Measurements from ENCODE around the gene AMPD3. TPM values are rescaled to one million over a fixed set of nuclear protein-coding genes. Genes with fewer than 3 reads are reported as not detected.

Gene AMPD3
- total and polyA plus RNA-seq, 2 donors (not counting 1 experiment from before 2014, with no cell fraction given), result 40.1 to 85.5 TPM

DNA sequence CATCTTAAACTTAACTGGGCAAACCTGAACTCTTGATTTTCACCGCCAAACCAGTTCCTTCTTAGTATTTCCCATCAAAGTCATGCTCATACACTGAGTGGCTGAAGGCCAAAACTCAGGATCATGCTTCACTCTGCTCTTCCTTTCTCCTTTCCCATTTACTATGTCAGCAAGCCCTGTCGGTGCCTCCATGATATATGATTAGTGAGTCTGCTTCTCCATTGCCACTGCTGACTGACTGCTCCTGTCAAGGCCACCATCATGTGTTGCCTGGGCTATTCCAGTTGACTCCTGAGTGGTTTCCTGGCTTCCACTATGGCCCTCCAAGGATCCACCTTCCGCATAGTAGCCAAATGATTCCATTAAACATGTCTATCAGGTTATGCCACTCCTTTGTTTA is 42.8 kb upstream of the AMPD3 start:
- Histone ChIP-seq H3K27ac (ENCODE audit: low read length in 2 of 2) (no peak overlapping the region), H4K20me1 (ENCODE audit: control insufficient read depth, insufficient read depth, low read length, poor library complexity, severe bottlenecking) (no peaks in the 10 kb centered on the region), H3K79me2 (ENCODE audit: control insufficient read depth, insufficient read depth, low read length) (no peaks in the 10 kb centered on the region), H3K27me3 (replicated peaks in 1 of 4; ENCODE audit: control extremely low read depth in 1 of 4, control insufficient read depth in 3 of 4, insufficient read depth in 4 of 4, low read length in 3 of 4) (no peaks in the 10 kb centered on the region), H3K4me1 (ENCODE audit: control insufficient read depth in 2 of 2, insufficient read depth in 2 of 2, low read length in 2 of 2) (peaks cover 19 to 26% of the 10 kb centered on the region in 2 donors), H2AFZ (ENCODE audit: insufficient read depth, low read depth, low read length, poor library complexity, severe bottlenecking) (no peak overlapping the region), H3K9me3 (ENCODE audit: control extremely low read depth in 1 of 3, control insufficient read depth in 2 of 3, insufficient read depth in 1 of 3, low read length in 2 of 3) (no peaks in the 10 kb centered on the region), H3K4me3 (ENCODE audit: control extremely low read depth in 1 of 5, extremely low read depth in 1 of 5, insufficient read depth in 1 of 5, low read depth in 2 of 5, low read length in 4 of 5) (no peak overlapping the region), H3K36me3 (replicated peaks in 1 of 2; ENCODE audit: control extremely low read depth in 1 of 2, control insufficient read depth in 1 of 2, extremely low read depth in 1 of 2, insufficient read depth in 2 of 2, low read length in 1 of 2) (no peaks in the 10 kb centered on the region), H3K4me2 (replicated peaks; ENCODE audit: low read depth, low read length, poor library complexity, severe bottlenecking) (no peak overlapping the region), H3K9ac (ENCODE audit: low read length) (no peak overlapping the region)
- 95% methylated on average over 2 of the region's 3 CpGs for WGBS (ENCODE audit: insufficient coverage)
- ATAC-seq (ENCODE audit: low read depth), result no peak
- intact Hi-C loops (cut with micrococcal nuclease), result no loop called here
- CTCF ChIA-PET, result interaction anchor here (1.0 to 8.9 kb wide), 11 partner anchors 10 to 327 kb away, joined by 3 to 171 read pairs (median 13); partner anchors contain the start of gene AMPD3
- Mint-ChIP-seq H3K27ac (no peak overlapping the region), H3K4me1 (peaks cover 26% of the 10 kb centered on the region), H3K9me3 (ENCODE audit: insufficient read depth) (no peaks in the 10 kb centered on the region), H3K27me3 (no peaks in the 10 kb centered on the region), H3K4me3 (no peak overlapping the region)
- no peak for DNase-seq
- TF ChIP-seq, protein P1, sequence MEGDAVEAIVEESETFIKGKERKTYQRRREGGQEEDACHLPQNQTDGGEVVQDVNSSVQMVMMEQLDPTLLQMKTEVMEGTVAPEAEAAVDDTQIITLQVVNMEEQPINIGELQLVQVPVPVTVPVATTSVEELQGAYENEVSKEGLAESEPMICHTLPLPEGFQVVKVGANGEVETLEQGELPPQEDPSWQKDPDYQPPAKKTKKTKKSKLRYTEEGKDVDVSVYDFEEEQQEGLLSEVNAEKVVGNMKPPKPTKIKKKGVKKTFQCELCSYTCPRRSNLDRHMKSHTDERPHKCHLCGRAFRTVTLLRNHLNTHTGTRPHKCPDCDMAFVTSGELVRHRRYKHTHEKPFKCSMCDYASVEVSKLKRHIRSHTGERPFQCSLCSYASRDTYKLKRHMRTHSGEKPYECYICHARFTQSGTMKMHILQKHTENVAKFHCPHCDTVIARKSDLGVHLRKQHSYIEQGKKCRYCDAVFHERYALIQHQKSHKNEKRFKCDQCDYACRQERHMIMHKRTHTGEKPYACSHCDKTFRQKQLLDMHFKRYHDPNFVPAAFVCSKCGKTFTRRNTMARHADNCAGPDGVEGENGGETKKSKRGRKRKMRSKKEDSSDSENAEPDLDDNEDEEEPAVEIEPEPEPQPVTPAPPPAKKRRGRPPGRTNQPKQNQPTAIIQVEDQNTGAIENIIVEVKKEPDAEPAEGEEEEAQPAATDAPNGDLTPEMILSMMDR (IDR thresholded peaks at IDR 0.05), result no peak
- TF ChIP-seq EZH2 (IDR thresholded peaks at IDR 0.05; ENCODE audit: borderline replicate concordance, insufficient read depth, low read depth, low read length, poor library complexity, severe bottlenecking), result no peak
- POLR2A ChIA-PET, result no interaction called here

DNA sequence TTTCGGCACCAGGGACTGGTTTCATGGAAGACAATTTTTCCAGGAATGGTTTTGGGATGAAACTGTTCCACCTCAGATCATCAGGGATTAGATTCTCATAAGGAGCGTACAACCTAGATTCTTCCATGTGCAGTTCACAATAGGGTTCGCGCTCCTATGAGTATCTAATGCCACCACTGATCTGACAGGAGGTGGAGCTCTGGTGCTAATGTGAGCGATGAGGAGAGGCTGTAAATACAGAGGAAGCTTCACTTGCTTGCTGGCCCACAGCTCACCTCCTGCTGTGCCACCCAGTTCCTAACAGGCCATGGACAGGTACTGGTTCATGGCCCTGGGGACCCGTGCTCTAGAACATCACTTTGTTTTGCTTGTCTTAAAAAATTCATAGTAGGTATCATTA is 41.8 kb upstream of the AMPD3 start:
- ATAC-seq (ENCODE audit: low read depth) (peak; percentile 88), DNase-seq (peak; percentile 83)
- Histone ChIP-seq H3K4me2 (replicated peaks; ENCODE audit: low read depth, low read length, poor library complexity, severe bottlenecking) (peak overlapping the region; percentile 47), H3K27ac (ENCODE audit: low read length in 2 of 2) (no peak overlapping the region), H2AFZ (ENCODE audit: insufficient read depth, low read depth, low read length, poor library complexity, severe bottlenecking) (peak overlapping the region; percentile 57), H3K27me3 (replicated peaks in 1 of 4; ENCODE audit: control extremely low read depth in 1 of 4, control insufficient read depth in 3 of 4, insufficient read depth in 4 of 4, low read length in 3 of 4) (no peaks in the 10 kb centered on the region), H4K20me1 (ENCODE audit: control insufficient read depth, insufficient read depth, low read length, poor library complexity, severe bottlenecking) (no peaks in the 10 kb centered on the region), H3K4me3 (ENCODE audit: control extremely low read depth in 1 of 5, extremely low read depth in 1 of 5, insufficient read depth in 1 of 5, low read depth in 2 of 5, low read length in 4 of 5) (no peak overlapping the region), H3K9me3 (ENCODE audit: control extremely low read depth in 1 of 3, control insufficient read depth in 2 of 3, insufficient read depth in 1 of 3, low read length in 2 of 3) (no peaks in the 10 kb centered on the region), H3K79me2 (ENCODE audit: control insufficient read depth, insufficient read depth, low read length) (no peaks in the 10 kb centered on the region), H3K4me1 (ENCODE audit: control insufficient read depth in 2 of 2, insufficient read depth in 2 of 2, low read length in 2 of 2) (peaks cover 19 to 26% of the 10 kb centered on the region in 2 donors), H3K9ac (ENCODE audit: low read length) (no peak overlapping the region), H3K36me3 (replicated peaks in 1 of 2; ENCODE audit: control extremely low read depth in 1 of 2, control insufficient read depth in 1 of 2, extremely low read depth in 1 of 2, insufficient read depth in 2 of 2, low read length in 1 of 2) (no peaks in the 10 kb centered on the region)
- TF ChIP-seq EZH2 (IDR thresholded peaks at IDR 0.05; ENCODE audit: borderline replicate concordance, insufficient read depth, low read depth, low read length, poor library complexity, severe bottlenecking), result no peak
- TF ChIP-seq, protein P1 (IDR thresholded peaks at IDR 0.05), result peak; percentile 59
- intact Hi-C loops (cut with micrococcal nuclease), result loop anchor here (1.0 kb wide), 5 partner anchors 43 to 322 kb away; no protein-coding TSS in a partner anchor
- Mint-ChIP-seq H3K4me3 (no peak overlapping the region), H3K27me3 (no peaks in the 10 kb centered on the region), H3K27ac (no peak overlapping the region), H3K9me3 (ENCODE audit: insufficient read depth) (no peaks in the 10 kb centered on the region), H3K4me1 (peaks cover 26% of the 10 kb centered on the region)
- POLR2A ChIA-PET, result interaction anchor here (1.2 to 2.2 kb wide), 3 partner anchors 28 to 127 kb away, joined by 3 to 9 read pairs (median 6); partner anchors contain the start of gene RNF141
- CTCF ChIA-PET, result interaction anchor here (0.6 to 8.9 kb wide), 67 partner anchors 9 to 358 kb away, joined by 3 to 171 read pairs (median 5); partner anchors contain the start of genes AMPD3, CTR9 and RNF141
- no CpG with 5 or more reads among the region's 6 CpGs for WGBS (ENCODE audit: insufficient coverage)
